NB4 (cell line): ENCODE data around the gene HELZ.

Experiments
- DNase-seq: peaks from one replicate; pipeline ENCODE4 v3.0.0; 2010; ENCODE audit warnings: low read depth
- H3K4me3 ChIP-seq: one replicate; pipeline ENCODE4 v1.5.1; 2011; ENCODE audit warnings: mild to moderate bottlenecking, low read depth, low read length, moderate library complexity
- CTCF ChIP-seq: IDR thresholded peaks from one replicate; pipeline ENCODE4 v1.5.1; 2012; ENCODE audit warnings: low read depth, low read length
- MAX ChIP-seq: IDR thresholded peaks from 2 replicates; pipeline ENCODE4 v1.6.1; 2011; ENCODE audit warnings: low read depth, low read length
- MYC ChIP-seq: IDR thresholded peaks from 2 replicates; pipeline ENCODE4 v1.6.1; 2011; ENCODE audit warnings: low read depth, low read length
- POLR2A ChIP-seq: IDR thresholded peaks from 2 replicates; pipeline ENCODE4 v1.6.1; 2011; ENCODE audit warnings: mild to moderate bottlenecking; ENCODE audit not compliant: insufficient read length; ENCODE audit errors: extremely low read depth

The HELZ gene

GRCh38 chr17:67119102-67119501 lies 125.9 kb downstream of the HELZ start:
- DNase-seq = no peak
- H3K4me3 ChIP-seq = no peak overlapping the region

GRCh38 chr17:67116045-67116575 lies 128.9 kb downstream of the HELZ start:
- no peak for TF ChIP-seq POLR2A
- no peak for TF ChIP-seq MAX
- TF ChIP-seq MYC = no peak
- no peak for TF ChIP-seq CTCF
- DNase-seq = no peak
- H3K4me3 ChIP-seq = no peak overlapping the region

More at GRCh38 chr17:67119102-67119501, 125.9 kb downstream of the HELZ start:
- TF ChIP-seq MYC (no peak), POLR2A (no peak), MAX (no peak), CTCF (no peak)

- no peak for TF ChIP-seq MAX
- TF ChIP-seq CTCF = no peak
- TF ChIP-seq POLR2A = no peak
- TF ChIP-seq MYC = no peak
- DNase-seq = no peak
- no peak overlapping the region for H3K4me3 ChIP-seq
These were observed 129.6 kb downstream of the HELZ start for GRCh38 chr17:67115401-67115800.

GRCh38 chr17:67113486-67113885 lies 131.5 kb downstream of the HELZ start:
- DNase-seq = no peak
- TF ChIP-seq MYC (no peak), CTCF (no peak), MAX (no peak), POLR2A (no peak)
- no peak overlapping the region for H3K4me3 ChIP-seq

- TF ChIP-seq POLR2A = no peak
- TF ChIP-seq MYC = no peak
- no peak for TF ChIP-seq CTCF
- no peak for TF ChIP-seq MAX
- H3K4me3 ChIP-seq = no peak overlapping the region
- no peak for DNase-seq
These were observed 133.2 kb downstream of the HELZ start for GRCh38 chr17:67111808-67112207.

GRCh38 chr17:67111327-67111726 lies 133.7 kb downstream of the HELZ start:
- TF ChIP-seq POLR2A (no peak), MAX (no peak), MYC (no peak), CTCF (no peak)
- no peak overlapping the region for H3K4me3 ChIP-seq
- DNase-seq = no peak
